Ishikawa (cell line): ENCODE measurements around the gene HNRNPA2B1.

Experiments
- EGR1 ChIP-seq: IDR thresholded peaks from 2 replicates; pipeline ENCODE4 v1.6.1; 2012
- EP300 ChIP-seq: IDR thresholded peaks from 2 replicates; pipeline ENCODE4 v1.6.1; 2012; ENCODE audit warnings: borderline replicate concordance
- FOXM1 ChIP-seq: IDR thresholded peaks from 2 replicates; pipeline ENCODE4 v1.6.1; 2012; ENCODE audit warnings: low read depth, borderline replicate concordance
- MAX ChIP-seq: IDR thresholded peaks from 2 replicates; pipeline ENCODE4 v1.6.1; 2012
- NFIC ChIP-seq: IDR thresholded peaks from 2 replicates; pipeline ENCODE4 v1.6.1; 2012
- RAD21 ChIP-seq: IDR thresholded peaks from 2 replicates; pipeline ENCODE4 v1.6.1; 2012; ENCODE audit warnings: low read depth
- TCF12 ChIP-seq: IDR thresholded peaks from 2 replicates; pipeline ENCODE4 v1.6.1; 2012; ENCODE audit warnings: low read depth

GRCh38 chr7:26185844-26186180, 14.7 kb downstream of the HNRNPA2B1 start:
- no peak for TF ChIP-seq RAD21
- TF ChIP-seq MAX = no peak
- TF ChIP-seq EP300 = no peak
- no peak for TF ChIP-seq FOXM1
- no peak for TF ChIP-seq EGR1
- no peak for TF ChIP-seq NFIC
- TF ChIP-seq TCF12 = no peak
